OCI-M2 (cell line): ENCODE results near the gene CBLN2.

Experiments
- DNase-seq: peaks from one replicate; lab custom pipeline; 2025; ENCODE audit not compliant: unreplicated experiment; lab: John Stamatoyannopoulos, UW

The CBLN2 gene

DNA sequence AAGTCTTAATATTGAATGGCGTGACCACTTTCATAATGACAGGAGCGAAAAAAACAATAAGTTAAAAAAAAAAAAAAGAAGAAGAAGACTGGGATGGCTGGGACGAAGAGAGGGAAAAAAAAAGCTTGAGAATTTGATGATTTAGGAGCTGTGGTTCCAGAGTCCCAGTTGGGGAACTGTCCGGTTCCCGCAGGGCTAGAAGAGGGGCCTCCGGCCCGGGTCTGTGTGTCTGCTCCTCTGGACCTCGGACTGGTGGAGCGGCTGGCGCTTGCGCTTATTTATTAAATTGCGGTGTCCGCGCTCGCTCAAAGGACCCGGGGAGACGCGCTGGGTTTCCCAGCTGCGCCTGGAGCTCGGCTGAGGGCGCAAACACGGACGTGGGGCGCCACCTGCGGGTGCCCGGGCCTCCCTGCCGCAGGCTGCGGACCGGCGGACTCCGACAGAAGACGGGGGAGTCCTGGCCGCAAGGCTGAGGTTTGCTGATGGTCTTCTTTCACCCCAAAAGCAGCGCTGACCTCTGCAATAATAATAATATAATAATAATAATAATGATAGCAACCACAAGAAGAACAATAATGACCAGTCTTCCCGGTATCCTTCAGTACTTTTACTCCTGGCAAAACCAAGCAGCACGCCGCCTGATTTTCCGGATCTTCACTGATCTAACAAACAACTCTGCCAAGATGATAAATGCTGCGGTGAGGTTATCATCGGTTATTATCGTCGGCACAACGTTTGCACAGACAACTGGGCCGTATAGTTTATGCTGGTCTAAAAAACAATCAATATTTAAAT, at the start of gene CBLN2:
Gene CBLN2 (minus strand): TSS at position 251 of the 795 bp plus-strand sequence. CDS start 2,182 bp downstream, outside the sequence.
- no peak for DNase-seq

DNA sequence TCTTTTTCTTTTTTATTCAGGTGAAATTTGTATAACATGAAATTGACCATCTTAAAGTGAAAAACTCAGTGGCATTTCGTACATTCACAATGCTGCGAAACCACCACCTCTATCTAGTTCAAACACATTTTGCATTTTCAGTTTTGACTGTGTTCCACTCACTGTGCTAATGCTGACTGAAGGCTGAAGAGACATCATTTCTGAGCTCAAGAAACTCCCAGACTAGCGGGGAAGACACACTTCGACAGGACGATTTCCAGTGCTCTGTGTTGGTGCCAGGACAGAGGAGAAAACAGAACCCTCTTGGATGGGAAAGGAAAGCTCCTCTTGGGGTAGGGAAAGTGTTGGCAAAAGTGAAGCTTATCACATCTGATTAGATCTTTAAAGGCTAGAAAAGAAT, 44.2 kb upstream of the CBLN2 start:
- DNase-seq: no peak

DNA sequence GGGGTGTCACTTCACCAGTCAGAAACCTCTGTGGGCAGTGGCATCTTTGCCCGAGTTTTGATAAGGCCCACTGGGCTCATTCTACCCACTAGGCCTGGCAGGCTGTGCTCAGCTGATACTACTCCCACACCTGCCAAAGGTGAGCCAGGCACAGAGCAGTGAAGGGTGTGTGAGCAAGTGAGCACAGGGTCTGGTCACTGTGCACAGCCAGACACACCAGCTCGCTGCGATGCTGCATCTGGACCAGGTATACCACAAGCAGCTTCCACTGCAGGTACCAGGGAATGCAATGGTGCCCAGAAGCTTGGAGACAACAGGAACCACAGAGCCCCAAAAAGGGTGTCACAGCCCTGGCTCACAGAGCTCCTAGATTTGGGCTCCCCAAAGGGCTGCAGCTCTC, 40.6 kb upstream of the CBLN2 start:
- DNase-seq: no peak

DNA sequence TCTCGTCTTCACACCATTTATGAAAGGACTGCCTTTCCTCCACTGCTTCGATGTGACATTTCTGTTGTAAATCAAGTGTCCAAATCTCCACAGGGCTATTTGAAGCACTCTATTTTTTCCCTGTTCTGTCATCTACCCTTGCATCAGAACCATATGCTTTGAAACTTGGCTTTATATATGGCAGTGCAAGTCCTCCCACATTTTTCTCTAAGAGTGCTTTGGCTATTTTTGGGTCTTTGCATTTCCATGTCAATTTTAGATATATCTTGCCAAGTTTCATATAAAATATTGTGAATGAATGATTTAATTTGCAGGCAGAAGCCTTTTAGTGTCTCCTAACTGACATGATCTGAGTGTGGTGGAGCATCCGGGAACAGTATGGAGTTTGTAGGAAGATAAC, 37.8 kb upstream of the CBLN2 start:
- DNase-seq: no peak

DNA sequence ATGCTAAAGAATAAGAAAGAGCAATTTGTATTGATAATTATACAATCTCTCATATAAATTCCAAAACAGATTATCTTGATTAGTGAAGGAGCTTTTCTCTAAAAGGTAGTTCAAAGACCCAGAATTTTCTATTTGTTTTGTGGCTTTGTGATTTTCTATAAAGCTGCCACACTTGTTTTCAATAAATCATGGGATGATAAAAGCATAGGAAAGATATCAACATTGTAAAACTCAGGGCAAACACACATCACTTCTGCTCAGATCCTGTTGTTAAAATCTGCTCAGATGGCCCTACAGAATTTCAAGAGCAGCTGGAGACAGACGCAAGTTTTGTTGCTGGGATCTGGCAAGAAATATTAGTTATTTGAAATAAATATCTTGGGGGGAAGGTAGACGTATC, 28.8 kb upstream of the CBLN2 start:
- no peak for DNase-seq

DNA sequence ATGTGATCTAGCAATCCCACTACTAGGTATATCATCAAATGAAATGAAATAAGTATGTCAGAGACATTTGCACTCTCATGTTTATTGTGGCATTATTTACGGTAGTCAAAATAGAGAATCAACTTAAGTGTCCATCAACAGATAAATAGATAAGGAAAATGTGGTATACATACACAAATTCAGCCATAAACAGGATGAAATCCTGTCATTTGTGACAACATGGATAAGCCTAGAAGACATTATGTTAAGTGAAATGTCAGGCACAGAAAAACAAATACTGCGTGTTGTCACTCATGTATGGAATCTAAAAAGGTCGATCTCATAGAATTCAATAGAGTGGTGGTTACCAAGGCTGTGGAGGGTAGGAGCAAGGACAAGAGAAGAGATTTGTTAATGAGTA, 22.1 kb upstream of the CBLN2 start:
- DNase-seq: no peak

DNA sequence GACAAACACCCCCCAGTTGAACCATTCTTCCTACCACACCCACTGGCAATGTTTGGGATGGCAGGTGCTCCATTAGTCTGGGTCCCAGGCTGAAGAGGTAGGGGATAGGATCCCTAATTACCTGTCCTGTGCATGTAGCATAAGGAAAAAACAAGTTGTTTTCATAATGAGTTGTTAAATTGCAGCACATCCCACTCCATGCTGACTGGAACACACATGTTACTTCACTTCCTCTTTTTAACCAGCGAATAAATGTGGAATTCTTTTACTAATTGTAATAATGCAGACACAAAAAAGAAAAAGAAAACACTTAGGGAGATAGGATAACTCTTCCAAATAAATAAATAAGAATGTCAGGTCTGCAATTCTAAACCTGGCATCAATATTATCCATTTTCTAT, 11.8 kb upstream of the CBLN2 start:
- DNase-seq: no peak

DNA sequence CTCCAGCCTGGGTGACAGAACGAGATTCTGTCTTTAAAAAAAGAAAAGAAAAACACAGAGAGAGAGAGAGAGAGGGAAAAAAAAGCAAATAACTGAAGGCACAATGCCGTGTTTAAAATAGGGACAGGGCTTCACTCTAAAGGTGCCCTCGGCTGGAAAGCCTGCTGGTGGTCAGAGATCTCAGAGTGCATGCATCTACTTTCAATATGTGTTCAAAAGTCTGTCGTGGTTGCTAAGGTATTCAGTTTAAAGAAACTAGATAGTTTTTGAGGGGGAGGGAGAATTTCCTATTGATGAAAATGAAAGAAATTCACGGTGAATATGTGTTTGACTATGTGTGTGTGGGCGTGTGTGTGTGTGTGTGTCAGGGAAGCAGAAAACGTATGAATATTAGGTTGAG, 11.0 kb upstream of the CBLN2 start:
- no peak for DNase-seq

DNA sequence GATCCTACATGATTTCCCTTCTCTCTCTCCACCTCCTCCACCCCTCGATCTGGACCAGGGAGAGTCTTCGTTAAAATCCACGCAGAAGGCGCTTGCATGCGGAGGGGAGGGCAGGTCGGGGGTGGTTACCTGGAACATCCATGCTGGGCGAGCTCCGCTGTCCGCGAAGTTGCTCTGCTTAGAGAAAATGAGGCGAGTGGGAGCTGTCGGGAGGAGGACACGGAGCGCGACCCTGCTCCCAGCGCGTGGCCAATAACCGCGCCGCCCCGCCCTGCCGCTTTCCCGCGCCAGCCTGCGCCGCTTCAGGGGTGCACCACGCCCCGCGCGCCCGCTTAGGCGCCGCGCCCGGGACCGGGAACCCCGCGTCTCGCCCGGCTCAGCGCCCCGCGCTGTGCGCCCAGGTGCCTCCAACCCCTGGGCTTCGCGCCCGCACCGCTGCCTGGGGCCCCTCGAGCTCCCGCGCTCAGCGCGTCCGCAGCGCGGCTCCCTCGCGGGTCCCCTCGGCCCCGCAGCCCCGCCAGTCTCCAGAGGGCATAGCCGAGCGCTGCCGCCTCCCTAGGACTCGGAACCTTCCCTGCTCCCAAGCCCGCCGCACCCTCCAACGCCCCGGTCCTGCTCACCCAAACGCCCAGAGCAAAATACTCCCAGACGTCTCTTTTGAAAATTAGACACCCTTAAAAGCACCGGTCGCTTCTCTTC, 636 bp downstream of the CBLN2 start:
- no peak for DNase-seq

DNA sequence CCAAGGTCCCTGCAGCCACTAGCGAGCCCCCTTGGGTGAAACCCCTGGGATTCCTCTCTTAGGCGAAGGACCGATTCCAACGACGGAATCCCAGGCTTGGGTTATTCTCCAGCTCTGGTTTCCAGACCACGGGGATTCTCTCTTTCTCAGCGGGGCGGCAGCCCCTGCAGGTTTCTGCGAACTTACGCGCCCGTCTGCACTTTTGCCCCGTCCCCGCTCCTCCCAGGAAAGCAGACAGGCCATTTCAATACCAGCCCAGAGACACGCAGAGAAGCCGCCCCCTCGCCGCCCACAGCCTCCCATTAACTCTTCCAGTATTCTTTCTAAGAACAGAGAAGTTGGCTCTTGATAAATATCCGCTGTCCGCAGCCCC, 1.2 kb downstream of the CBLN2 start:
- no peak for DNase-seq

DNA sequence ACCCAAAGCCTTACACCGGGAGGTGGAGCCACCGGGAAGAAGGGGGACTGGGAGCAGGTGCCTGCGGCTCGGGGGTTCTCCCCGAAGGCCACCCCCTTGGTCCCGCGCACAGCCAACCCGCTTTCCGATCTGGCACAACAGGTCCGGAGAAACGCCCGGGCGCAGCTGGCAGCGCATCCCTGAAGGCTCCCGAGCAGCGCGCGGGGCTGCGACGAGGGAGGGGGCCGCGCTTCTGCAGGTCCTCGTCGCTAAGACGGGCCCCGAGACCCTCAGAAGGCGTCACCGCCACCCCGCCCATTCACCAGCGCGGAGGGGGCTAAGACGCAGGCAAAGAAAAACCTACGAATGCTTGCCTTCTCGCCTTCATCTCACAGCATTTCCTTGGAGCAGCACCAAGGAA, 1.8 kb downstream of the CBLN2 start:
- DNase-seq: no peak

DNA sequence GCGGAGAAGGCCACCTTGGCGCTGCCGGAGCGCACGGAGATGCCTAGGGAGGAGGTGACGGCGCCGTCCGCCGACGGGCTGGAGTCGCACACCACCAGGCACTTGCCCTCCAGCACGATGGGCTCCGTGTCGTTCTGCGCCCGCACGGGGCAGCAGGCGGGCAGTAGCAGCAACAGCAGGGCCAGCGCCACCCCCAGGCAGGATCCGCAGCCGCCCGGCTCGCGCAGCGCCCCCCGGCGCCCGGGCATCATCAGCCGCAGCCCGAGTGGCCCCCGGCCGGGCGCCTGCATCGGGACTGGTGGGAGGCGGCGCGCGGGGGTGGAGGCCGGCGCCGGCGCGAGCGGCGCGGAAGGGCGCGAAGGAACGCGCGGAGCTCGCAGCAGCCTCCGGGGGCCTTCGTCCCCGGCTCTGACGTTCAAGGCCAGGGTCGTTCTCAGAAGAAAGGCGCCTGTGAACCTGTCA, 2.2 kb downstream of the CBLN2 start:
- DNase-seq: no peak

DNA sequence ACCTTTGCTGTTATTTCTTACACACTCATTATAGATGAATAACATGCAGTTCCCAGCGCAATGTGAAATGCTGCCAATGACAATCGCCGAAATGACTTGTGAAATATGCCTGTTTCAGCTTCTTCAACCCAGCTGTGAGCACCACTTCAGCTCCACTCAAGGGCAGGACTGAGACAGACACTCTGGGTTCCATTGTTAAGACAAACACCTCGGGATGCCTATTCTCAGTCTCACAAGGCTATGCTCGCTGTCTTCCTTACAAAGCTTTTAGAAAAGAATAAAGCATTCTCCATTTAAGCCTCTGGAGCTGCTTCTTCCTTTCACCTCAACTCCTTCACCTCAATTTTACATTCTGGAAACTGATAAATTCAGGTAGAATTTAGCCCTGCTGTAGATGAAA, 4.2 kb downstream of the CBLN2 start:
- DNase-seq: no peak

DNA sequence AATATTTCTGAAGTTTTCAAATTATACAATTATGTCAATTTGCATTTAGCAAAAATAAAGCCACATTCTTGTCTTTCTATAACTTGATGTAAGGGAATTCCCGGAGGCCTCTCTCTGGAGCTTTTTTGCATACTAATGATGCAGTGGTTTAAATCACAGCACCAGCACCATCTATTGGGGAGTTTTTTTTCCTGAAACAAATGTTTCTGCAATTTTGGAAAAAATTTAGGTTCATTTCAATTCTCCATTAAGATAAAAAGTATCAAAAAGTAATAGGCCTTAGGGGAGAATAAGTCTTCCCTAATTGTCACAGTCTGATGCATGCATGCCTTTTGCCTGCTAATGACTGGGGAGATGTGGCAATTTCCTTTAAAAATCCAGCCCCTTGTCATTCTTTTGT, 13.5 kb downstream of the CBLN2 start:
- DNase-seq: no peak

DNA sequence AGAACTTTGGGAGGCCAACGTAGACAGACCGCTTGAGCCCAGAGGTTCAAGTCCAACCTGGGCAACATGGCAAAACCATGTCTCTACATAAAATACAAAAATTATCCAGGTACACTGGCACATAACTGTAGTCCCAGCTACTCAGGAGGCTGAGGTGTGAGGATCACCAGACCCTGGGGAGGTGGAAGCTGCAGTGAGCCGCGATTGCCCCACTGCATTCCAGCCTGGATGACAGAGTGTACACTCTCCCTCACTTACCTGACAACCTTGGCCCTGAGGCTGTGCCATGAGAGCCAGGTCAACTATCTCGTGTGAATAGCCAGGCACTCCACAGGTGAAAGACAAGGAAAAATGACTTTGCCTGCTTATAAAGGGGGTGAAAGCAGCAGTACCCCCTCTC, 39.3 kb downstream of the CBLN2 start:
- no peak for DNase-seq

DNA sequence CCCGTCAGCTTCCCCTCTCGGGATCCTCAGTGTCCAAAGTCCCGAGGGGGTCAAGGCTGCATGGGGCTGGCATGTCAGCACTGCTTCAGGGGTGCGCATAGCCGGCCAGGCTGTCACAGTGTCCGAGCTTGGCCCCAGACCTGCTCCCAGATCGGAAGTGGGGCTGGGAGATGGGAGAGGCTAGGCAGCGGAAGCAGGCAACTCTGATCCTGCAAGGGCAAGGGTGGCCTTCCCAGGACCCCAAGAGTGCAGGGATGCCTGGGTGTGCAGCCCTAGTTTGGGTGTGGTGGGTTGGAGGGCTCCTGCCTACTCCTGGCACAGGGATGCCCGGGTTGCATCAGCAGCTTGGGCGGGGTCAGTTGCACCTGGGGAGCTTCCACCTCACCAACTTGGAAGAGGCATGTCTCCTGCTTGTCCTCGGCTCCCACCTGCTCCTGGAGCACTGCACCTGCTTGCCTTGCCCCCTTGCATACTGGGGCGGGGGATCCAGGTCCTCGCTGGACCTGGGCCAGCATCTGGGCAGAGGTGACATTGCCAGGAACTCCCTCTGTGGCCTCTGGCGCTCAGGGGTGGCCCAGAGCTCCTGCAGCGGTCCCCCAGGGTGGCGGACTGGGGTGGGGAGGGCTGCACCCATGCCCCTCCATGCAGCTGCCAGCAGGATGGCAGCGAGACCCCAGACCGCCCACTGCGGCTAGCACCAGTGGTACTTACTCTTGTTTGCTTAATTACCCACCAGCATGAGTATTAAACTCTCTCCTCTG, 41.3 kb downstream of the CBLN2 start:
- no peak for DNase-seq

DNA sequence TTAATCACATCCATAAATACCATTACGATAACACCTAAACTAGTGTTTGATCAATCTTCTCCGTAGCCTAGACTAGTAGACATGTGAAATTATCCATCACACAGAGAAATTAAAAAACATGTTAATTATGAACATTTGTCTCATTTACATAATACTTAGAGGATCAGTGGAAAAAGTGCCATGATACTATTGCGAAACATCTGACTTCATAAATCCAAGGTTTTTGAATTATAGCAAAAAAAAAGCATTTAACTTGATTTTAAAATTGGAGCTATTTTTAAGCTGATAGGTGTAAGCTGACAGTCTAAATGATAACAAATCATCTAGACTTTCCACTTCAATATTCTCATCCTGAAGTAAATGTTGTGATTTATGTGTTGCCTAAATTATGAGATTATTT, 51.6 kb downstream of the CBLN2 start:
- no peak for DNase-seq
